ENCODE data around the gene SPATA32. TPM values are rescaled to one million over a fixed set of nuclear protein-coding genes. Genes with fewer than 3 reads are reported as not detected.
A peak's percentile ranks its signal among the peaks of the same experiment; 100 is the strongest.

The SPATA32 gene
- total and polyA plus RNA-seq, 12 donors, result 0.13 to 0.16 TPM; not detected in 10

DNA sequence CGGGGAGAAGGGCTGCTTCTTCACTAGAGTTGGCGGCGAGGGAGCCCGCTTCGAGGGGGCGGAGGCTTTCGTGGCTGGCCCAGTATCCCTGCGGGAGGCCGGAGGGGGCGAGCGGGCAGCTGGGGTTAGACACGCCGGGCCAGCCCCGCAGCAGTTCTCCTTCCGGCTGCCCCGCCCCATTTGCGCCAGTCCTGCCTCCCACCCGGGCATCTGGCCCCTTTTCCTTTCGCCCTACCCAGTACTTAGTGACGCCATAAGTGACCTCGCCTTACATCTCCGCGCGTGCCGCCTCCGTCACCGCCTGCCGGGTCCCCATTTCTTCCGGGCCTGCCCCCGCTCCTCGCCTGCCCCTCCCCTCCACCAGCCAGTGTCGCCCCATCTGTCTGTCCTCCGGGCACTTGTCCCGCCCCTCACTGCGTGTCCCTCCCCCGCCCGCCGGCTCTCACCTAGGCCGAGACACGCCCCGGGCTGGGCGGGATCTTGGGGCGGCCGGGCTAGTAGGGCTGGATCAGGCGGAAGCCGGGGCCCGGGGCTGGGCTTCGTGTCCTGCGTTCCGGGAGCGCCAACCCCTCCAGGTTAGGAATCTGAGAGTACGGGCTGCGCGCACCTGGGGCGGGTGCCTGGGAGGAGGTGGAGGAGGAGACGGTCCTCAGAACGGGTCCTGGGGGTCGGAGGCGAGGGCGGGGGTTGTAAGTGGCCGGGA lies 14.3 kb downstream of the SPATA32 start:
- DNase-seq, result peak; percentile 83 to 84
- WGBS, 2 donors, result 0 to 1% methylated on average over 56 to 61 of the region's 61 CpGs
- H3K27me3 ChIP-seq, result no peaks in the 10 kb centered on the region
- peak overlapping the region; percentile 16 to 64 (median 61) for H3K4me3 ChIP-seq
- TF ChIP-seq, protein P1, sequence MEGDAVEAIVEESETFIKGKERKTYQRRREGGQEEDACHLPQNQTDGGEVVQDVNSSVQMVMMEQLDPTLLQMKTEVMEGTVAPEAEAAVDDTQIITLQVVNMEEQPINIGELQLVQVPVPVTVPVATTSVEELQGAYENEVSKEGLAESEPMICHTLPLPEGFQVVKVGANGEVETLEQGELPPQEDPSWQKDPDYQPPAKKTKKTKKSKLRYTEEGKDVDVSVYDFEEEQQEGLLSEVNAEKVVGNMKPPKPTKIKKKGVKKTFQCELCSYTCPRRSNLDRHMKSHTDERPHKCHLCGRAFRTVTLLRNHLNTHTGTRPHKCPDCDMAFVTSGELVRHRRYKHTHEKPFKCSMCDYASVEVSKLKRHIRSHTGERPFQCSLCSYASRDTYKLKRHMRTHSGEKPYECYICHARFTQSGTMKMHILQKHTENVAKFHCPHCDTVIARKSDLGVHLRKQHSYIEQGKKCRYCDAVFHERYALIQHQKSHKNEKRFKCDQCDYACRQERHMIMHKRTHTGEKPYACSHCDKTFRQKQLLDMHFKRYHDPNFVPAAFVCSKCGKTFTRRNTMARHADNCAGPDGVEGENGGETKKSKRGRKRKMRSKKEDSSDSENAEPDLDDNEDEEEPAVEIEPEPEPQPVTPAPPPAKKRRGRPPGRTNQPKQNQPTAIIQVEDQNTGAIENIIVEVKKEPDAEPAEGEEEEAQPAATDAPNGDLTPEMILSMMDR (IDR thresholded peaks at IDR 0.05), result no peak
- ATAC-seq, result peak; percentile 77 to 93 (median 86)
- H3K9me3 ChIP-seq, result no peaks in the 10 kb centered on the region
- H3K4me1 ChIP-seq, result peaks cover 4 to 37% (median 23%) of the 10 kb centered on the region in 9 donors
- H3K27ac ChIP-seq, result peak overlapping the region in 7 of 10 donors; percentile 47 to 86 (median 59)
- peaks cover 0 to 46% (median 0%) of the 10 kb centered on the region in 9 donors for H3K36me3 ChIP-seq
- intact Hi-C loops (cut with DNase I), result no loop called here

DNA sequence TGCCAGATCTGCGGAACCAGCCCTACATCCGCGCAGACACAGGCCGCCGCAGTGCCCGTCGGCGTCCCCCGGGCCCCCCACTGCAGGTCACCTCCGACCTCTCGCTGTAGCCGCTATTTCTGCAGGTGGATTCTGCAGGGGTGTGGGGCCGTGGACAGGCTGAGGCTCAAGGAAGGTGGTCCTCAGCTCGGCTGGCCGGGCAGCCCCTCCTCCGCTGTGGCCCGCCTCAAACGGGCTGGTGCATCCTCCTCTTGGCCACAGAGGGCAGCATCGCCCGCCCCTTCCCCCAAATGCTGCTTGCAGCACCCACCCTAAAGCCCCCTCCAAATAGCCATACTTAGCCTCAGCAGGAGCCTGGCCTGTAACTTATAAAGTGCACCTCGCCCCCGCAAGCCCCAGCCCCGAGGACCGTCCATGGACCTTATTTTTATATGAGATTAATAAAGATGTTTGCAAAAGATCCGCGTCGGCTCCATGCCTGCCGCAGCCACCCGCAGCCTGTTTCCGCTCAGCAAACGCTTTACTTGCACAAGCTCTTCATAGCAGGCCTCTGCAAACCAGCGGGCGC lies 14.9 kb downstream of the SPATA32 start:
- WGBS, 2 donors, result 12 to 15% methylated on average over 32 to 33 of the region's 33 CpGs
- no peaks in the 10 kb centered on the region for H3K9me3 ChIP-seq
- intact Hi-C loops (cut with DNase I), result no loop called here
- peak; percentile 5 to 66 (median 40) for ATAC-seq
- H3K36me3 ChIP-seq, result peaks cover 0 to 52% (median 0%) of the 10 kb centered on the region in 9 donors
- H3K27ac ChIP-seq, result peak overlapping the region in 7 of 10 donors; percentile 47 to 86 (median 59)
- H3K4me1 ChIP-seq, result peaks cover 4 to 31% (median 21%) of the 10 kb centered on the region in 9 donors
- H3K4me3 ChIP-seq, result peak overlapping the region; percentile 16 to 64 (median 61)
- TF ChIP-seq, protein P1 (IDR thresholded peaks at IDR 0.05), result peak in 8 of 9 donors; percentile 21 to 61 (median 46)
- no peaks in the 10 kb centered on the region for H3K27me3 ChIP-seq
- no peak for DNase-seq

DNA sequence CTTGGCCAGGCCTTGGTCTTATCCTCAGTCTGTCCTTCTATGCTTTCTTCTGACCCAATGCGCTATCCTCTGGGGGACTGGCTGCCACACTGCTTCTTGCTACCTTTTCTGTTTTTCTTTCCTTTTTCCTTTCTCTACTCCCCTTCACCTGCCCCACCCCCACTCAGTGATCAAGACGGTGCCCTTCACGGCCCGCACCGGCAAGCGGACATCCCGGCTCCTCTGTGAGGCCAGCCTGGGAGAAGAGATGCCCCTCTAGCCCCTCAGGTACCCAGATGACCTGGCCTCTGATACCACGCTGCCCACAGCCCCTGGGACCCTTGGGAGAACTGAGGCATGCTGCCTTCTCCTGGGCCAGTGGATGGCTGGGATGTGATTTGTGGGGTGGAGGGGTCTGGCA lies 15.6 kb downstream of the SPATA32 start:
- no peak overlapping the region for H3K27ac ChIP-seq
- no peak for ATAC-seq

More for the DNA sequence above, 15.6 kb downstream of the SPATA32 start:
- TF ChIP-seq, protein P1 (IDR thresholded peaks at IDR 0.05), result no peak
- H3K4me1 ChIP-seq, result peaks cover 4 to 31% (median 22%) of the 10 kb centered on the region in 9 donors
- DNase-seq, result no peak
- H3K4me3 ChIP-seq, result peak overlapping the region in 2 of 10 donors; percentile 54 to 61
- WGBS, 2 donors, result 79 to 84% methylated on average over 8 of the region's 8 CpGs
- H3K9me3 ChIP-seq, result no peaks in the 10 kb centered on the region
- H3K27me3 ChIP-seq, result no peaks in the 10 kb centered on the region
- H3K36me3 ChIP-seq, result peaks cover 0 to 57% (median 0%) of the 10 kb centered on the region in 9 donors
- intact Hi-C loops (cut with DNase I), result no loop called here

Data from heart right ventricle (tissue), 16 donors.